ENCODE results near the gene MACROD2.

DNA sequence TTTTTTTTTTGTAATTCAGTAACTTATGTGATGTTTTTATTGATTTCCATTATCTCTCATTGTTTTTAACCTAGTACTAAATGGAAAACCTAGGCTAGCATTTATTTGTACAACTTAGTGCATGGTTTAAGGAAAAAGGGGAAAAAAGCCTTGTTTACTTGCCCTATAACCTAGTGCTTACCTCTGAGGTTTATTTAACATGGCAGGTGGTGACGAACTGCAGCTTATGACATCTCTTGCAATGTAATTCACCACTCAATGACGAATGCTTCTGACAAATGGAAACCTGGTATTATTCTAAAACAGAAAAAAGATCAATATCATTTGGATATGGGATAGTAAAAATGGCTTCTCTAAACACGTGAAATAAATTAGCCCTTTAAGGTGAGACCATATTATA lies 960.7 kb downstream of the MACROD2 start:
- no peak for TF ChIP-seq POLR2A (IDR thresholded peaks at IDR 0.05)
- TF ChIP-seq, protein P1, sequence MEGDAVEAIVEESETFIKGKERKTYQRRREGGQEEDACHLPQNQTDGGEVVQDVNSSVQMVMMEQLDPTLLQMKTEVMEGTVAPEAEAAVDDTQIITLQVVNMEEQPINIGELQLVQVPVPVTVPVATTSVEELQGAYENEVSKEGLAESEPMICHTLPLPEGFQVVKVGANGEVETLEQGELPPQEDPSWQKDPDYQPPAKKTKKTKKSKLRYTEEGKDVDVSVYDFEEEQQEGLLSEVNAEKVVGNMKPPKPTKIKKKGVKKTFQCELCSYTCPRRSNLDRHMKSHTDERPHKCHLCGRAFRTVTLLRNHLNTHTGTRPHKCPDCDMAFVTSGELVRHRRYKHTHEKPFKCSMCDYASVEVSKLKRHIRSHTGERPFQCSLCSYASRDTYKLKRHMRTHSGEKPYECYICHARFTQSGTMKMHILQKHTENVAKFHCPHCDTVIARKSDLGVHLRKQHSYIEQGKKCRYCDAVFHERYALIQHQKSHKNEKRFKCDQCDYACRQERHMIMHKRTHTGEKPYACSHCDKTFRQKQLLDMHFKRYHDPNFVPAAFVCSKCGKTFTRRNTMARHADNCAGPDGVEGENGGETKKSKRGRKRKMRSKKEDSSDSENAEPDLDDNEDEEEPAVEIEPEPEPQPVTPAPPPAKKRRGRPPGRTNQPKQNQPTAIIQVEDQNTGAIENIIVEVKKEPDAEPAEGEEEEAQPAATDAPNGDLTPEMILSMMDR (IDR thresholded peaks at IDR 0.05), result no peak

Measured in uterus (tissue), 2 donors.